ENCODE results near the gene CIDEB. TPM values are rescaled to one million over a fixed set of nuclear protein-coding genes. Genes with fewer than 3 reads are reported as not detected.
A peak's percentile ranks its signal among the peaks of the same experiment; 100 is the strongest.

Gene CIDEB
- total RNA-seq, 4 donors from 2014 or later: 6.7 to 168 (median 23.6) TPM

GRCh38 chr14:24278424-24278823 is 29.4 kb downstream of the CIDEB start:
- H3K9me3 ChIP-seq: no peaks in the 10 kb centered on the region
- H3K27ac ChIP-seq: no peak overlapping the region
- no peaks in the 10 kb centered on the region for H3K27me3 ChIP-seq
- 82 to 89% methylated on average over 2 to 5 of the region's 5 CpGs for WGBS, 2 donors (ENCODE audit: low coverage in 1 of 2)
- H3K4me3 ChIP-seq: no peak overlapping the region
- H3K4me1 ChIP-seq: no peaks in the 10 kb centered on the region
- in situ Hi-C loops (cut with MboI; ENCODE audit: low pct_ligation_motif_present in 1 of 4, low pct_unique_long_range_greater_than_20kb in 1 of 4, low sequenced_read_pairs in 3 of 4) (no loop called here), intact Hi-C loops (cut with DNase I; ENCODE audit: low total_unique reads) (no loop called here)
- no peak for DNase-seq
- TF ChIP-seq POLR2AphosphoS5 (IDR thresholded peaks at IDR 0.05) (no peak), POLR2A (IDR thresholded peaks at IDR 0.05) (no peak), EP300 (IDR thresholded peaks at IDR 0.05; ENCODE audit: low read depth) (no peak), CTCF (IDR thresholded peaks at IDR 0.05) (no peak)
- H3K36me3 ChIP-seq: no peaks in the 10 kb centered on the region

GRCh38 chr14:24277606-24278321 is 30.0 kb downstream of the CIDEB start:
- in situ Hi-C loops (cut with MboI; ENCODE audit: low pct_ligation_motif_present in 1 of 4, low pct_unique_long_range_greater_than_20kb in 1 of 4, low sequenced_read_pairs in 3 of 4): no loop called here
- Histone ChIP-seq H3K9me3 (no peaks in the 10 kb centered on the region), H3K27me3 (no peaks in the 10 kb centered on the region), H3K4me3 (no peak overlapping the region), H3K4me1 (no peaks in the 10 kb centered on the region), H3K36me3 (no peaks in the 10 kb centered on the region), H3K27ac (peak overlapping the region in 3 of 4 donors; percentile 29 to 51 (median 44))
- intact Hi-C loops (cut with DNase I; ENCODE audit: low total_unique reads): no loop called here
- peak; percentile 24 for DNase-seq
- WGBS, 2 donors (ENCODE audit: low coverage in 1 of 2): 70 to 78% methylated on average over 3 to 11 of the region's 11 CpGs
- TF ChIP-seq POLR2A (IDR thresholded peaks at IDR 0.05): no peak
- no peak for TF ChIP-seq CTCF (IDR thresholded peaks at IDR 0.05)
- no peak for TF ChIP-seq POLR2AphosphoS5 (IDR thresholded peaks at IDR 0.05)
- no peak for TF ChIP-seq EP300 (IDR thresholded peaks at IDR 0.05; ENCODE audit: low read depth)

GRCh38 chr14:24277071-24277470 is 30.7 kb downstream of the CIDEB start:
- no peak for DNase-seq
- Histone ChIP-seq H3K27ac (peak overlapping the region in 2 of 4 donors; percentile 29 to 44), H3K4me1 (peaks cover 0 to 6% (median 0%) of the 10 kb centered on the region in 4 donors), H3K27me3 (no peaks in the 10 kb centered on the region), H3K9me3 (no peaks in the 10 kb centered on the region), H3K36me3 (no peaks in the 10 kb centered on the region), H3K4me3 (no peak overlapping the region)
- intact Hi-C loops (cut with DNase I; ENCODE audit: low total_unique reads): no loop called here
- in situ Hi-C loops (cut with MboI; ENCODE audit: low pct_ligation_motif_present in 1 of 4, low pct_unique_long_range_greater_than_20kb in 1 of 4, low sequenced_read_pairs in 3 of 4): no loop called here
- no peak for TF ChIP-seq CTCF (IDR thresholded peaks at IDR 0.05)
- TF ChIP-seq POLR2AphosphoS5 (IDR thresholded peaks at IDR 0.05): no peak
- TF ChIP-seq POLR2A (IDR thresholded peaks at IDR 0.05): no peak
- TF ChIP-seq EP300 (IDR thresholded peaks at IDR 0.05; ENCODE audit: low read depth): no peak
- 86 to 89% methylated on average over 1 to 6 of the region's 6 CpGs for WGBS, 2 donors (ENCODE audit: low coverage in 1 of 2)

GRCh38 chr14:24274101-24274543 is 33.7 kb downstream of the CIDEB start:
- WGBS, 2 donors (ENCODE audit: low coverage in 1 of 2): 59 to 91% methylated on average over 2 to 3 of the region's 3 CpGs
- H3K9me3 ChIP-seq: no peaks in the 10 kb centered on the region
- no peaks in the 10 kb centered on the region for H3K27me3 ChIP-seq
- H3K4me1 ChIP-seq: peaks cover 0 to 15% (median 2%) of the 10 kb centered on the region in 4 donors
- H3K4me3 ChIP-seq: no peak overlapping the region
- DNase-seq: no peak
- intact Hi-C loops (cut with DNase I; ENCODE audit: low total_unique reads): no loop called here
- in situ Hi-C loops (cut with MboI; ENCODE audit: low pct_ligation_motif_present in 1 of 4, low pct_unique_long_range_greater_than_20kb in 1 of 4, low sequenced_read_pairs in 3 of 4): no loop called here
- H3K36me3 ChIP-seq: no peaks in the 10 kb centered on the region
- peak overlapping the region in 2 of 4 donors; percentile 12 to 23 for H3K27ac ChIP-seq
- TF ChIP-seq POLR2AphosphoS5 (IDR thresholded peaks at IDR 0.05) (no peak), CTCF (IDR thresholded peaks at IDR 0.05) (no peak), POLR2A (IDR thresholded peaks at IDR 0.05) (no peak), EP300 (IDR thresholded peaks at IDR 0.05; ENCODE audit: low read depth) (no peak)
